Astrocyte of the spinal cord (primary cell): ENCODE data around the gene CHRM3.

Source experiments
- DNase-seq: peaks from one replicate; pipeline ENCODE4 v3.0.0; 2011; ENCODE audit warnings: low read depth, low spot score
- H3K4me3 ChIP-seq: 2 replicates; pipeline ENCODE4 v1.5.1; 2011; ENCODE audit warnings: low read depth, mild to moderate bottlenecking, low read length, moderate library complexity
- in situ Hi-C: cut with HindIII; loops from 2 replicates; pipeline ENCODE4 v1.10.0; 2017; ENCODE audit warnings: low sequenced_read_pairs
- TF ChIP-seq, protein P1 (sequence below): IDR thresholded peaks from 2 replicates; pipeline ENCODE4 v1.5.1; 2012; ENCODE audit warnings: low read depth, mild to moderate bottlenecking, low read length, inconsistent platforms

CHRM3 gene

DNA sequence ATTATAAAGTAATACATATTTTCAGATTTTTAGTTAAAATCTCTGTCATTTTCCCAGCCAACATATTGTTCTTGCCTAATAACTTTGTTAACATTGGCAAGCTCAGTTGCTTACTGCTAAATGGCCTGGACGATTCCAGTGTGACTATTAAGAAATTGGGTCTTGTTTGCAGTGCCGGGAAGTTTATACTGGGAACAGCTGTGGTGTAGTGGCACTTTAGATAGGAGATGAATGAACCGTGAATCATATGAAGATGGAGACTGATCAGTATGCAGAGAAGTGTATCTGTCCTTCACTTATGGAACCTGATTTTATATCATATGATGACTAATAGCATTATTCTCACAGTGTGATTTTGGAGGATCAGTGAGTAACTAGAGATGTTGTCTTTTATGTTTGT is 3.3 kb downstream of the CHRM3 start:
- in situ Hi-C loops: no loop called here
- TF ChIP-seq, protein P1, sequence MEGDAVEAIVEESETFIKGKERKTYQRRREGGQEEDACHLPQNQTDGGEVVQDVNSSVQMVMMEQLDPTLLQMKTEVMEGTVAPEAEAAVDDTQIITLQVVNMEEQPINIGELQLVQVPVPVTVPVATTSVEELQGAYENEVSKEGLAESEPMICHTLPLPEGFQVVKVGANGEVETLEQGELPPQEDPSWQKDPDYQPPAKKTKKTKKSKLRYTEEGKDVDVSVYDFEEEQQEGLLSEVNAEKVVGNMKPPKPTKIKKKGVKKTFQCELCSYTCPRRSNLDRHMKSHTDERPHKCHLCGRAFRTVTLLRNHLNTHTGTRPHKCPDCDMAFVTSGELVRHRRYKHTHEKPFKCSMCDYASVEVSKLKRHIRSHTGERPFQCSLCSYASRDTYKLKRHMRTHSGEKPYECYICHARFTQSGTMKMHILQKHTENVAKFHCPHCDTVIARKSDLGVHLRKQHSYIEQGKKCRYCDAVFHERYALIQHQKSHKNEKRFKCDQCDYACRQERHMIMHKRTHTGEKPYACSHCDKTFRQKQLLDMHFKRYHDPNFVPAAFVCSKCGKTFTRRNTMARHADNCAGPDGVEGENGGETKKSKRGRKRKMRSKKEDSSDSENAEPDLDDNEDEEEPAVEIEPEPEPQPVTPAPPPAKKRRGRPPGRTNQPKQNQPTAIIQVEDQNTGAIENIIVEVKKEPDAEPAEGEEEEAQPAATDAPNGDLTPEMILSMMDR: no peak
- no peak for DNase-seq
- no peak overlapping the region for H3K4me3 ChIP-seq

DNA sequence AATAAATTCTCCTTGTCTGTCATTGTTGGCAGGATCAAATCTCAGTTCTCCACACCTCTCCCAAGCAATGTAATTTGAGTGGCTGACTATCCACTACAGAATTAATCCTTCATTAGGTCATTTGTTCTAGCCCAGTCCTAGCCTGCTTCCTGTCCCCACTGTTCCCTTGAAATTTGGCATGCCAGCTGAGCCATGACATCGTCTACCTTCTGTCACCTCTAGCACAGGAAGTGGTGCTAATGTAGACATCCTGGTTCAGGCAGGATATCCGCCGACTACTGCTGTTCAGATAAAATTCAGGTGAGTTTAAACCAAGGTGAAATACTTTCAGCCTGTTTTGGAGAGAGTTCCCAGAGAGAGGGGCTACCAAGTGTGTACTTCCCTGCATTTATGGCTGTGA is 5.9 kb downstream of the CHRM3 start:
- no peak overlapping the region for H3K4me3 ChIP-seq
- TF ChIP-seq, protein P1: no peak
- in situ Hi-C loops: no loop called here
- no peak for DNase-seq

DNA sequence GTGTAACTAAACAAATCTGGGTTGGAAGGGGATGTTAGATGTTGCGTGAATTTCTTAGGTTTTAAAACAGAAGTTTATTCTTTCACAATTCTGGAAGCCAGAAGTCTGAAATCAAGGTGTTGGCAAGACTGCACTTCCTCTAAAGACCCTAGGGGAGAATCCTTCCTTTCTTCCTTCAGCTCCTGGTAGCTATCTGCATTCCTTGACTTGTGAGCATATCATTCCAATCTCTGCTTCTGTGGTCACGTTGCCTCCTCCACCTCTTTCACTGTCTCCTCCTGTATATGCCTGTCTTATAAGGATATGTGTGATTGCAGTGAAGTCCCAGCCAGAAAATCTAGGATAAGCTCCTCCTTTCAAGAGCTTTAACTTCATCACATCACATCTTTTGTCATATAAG is 7.7 kb downstream of the CHRM3 start:
- in situ Hi-C loops: no loop called here
- TF ChIP-seq, protein P1: no peak
- DNase-seq: no peak
- no peak overlapping the region for H3K4me3 ChIP-seq

DNA sequence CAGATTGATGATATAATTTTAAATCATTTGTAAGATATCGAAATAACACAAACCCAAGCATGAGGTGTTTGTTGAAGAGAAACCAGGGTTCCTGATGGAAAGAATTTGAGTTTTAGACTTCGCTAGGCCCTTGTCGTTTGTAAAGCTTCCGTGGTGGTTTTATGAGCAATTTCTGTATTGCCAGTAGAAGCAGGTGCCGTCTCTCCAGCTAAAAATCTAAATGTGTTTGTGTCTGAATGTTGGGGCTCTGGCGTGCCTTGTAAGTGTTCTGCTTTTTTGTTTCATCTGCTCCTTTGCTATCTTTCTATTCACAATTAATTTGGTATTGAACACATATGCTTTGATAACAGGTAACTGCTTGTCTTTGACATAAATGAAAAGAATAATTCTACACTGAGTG is 27.5 kb downstream of the CHRM3 start:
- DNase-seq: no peak
- in situ Hi-C loops: no loop called here

DNA sequence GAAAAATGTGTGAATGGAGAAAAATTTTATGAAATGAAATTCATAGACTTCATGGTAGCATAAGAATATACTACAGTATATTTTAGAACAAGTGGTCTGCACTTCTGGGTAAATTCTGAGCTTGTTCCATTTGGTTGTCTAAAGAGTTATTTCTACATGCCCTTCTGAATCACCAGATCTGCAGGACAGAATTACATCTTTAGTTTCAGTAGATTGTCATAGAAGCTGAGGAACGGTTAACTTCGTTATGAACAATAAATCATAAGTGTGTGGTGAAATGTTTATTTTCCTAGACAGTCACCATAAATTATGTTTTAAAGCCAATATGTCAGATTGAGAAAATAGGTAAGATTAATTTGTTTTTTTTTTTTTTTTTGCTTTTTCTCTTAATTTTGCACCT is 30.9 kb downstream of the CHRM3 start:
- TF ChIP-seq, protein P1: no peak
- no peak overlapping the region for H3K4me3 ChIP-seq
- in situ Hi-C loops: no loop called here
- no peak for DNase-seq

More for the DNA sequence above, 27.5 kb downstream of the CHRM3 start:
- TF ChIP-seq, protein P1: no peak
- no peak overlapping the region for H3K4me3 ChIP-seq

DNA sequence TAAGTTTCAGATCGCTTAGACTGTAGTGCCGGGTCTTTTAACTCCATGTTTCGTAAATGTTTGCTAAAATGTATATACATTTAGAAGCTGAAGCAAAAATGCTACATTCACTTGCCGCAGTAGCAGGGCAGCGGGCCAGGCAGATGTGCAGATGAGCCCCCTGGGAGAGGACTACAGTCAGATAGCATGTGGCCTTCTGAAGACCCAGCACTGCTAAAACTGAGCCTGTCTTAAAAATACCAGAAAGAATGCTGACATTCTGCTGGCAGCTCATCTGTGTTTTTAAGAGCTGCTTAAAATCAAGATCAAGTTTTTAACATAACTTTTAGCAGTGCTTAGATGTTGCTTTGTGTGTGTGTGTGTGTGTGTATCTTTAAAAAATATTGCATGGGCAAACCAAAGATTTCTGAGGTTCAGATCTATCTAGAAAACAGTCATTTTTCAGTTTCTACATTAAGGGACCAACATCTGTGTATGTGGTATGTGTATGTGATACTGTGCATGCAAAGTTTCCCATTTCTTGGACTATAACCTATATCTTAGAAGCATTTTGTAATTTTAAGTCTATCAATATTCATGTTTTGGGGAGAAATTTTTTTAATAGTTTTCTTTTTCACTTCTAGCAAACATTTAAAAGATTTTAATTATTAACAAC is 31.7 kb downstream of the CHRM3 start:
- H3K4me3 ChIP-seq: no peak overlapping the region
- no peak for DNase-seq
- TF ChIP-seq, protein P1: no peak
- in situ Hi-C loops: no loop called here

DNA sequence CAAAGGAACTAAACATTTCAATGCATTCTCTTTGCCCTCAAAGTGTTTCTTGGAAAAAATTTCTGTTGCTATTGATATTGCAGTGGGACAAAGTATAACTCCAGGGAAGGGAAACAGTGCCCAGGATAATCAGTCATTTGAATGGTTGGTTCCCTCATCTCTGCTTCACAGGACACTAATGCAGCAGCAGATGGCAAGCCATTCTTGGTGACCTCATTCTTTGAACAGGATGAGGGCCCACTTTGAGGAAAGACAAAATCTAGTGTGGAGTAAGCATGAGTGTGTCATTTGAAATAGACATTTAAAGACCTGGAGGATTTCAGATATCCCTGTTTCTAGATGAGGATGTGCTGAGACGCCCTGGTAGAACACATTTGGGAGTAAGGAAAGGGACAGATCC is 32.3 kb downstream of the CHRM3 start:
- TF ChIP-seq, protein P1: no peak
- H3K4me3 ChIP-seq: no peak overlapping the region
- no peak for DNase-seq
- in situ Hi-C loops: no loop called here
